GM23338 (cell line): ENCODE data around the gene RNF133. TPM values are rescaled to one million over a fixed set of nuclear protein-coding genes. Genes with fewer than 3 reads are reported as not detected.

Experiments used
- ATAC-seq: fragments of 200-7000 bp; cut with Tn5 transposase; 3 replicates; pipeline ENCODE4 v1.9.1; 2020
- DNase-seq: peaks from one replicate; pipeline ENCODE4 v3.0.0-alpha.2; 2015; ENCODE audit warnings: low spot score
- H2AFZ ChIP-seq: fragments of 200-600 bp; sonication (generic); 2 replicates; pipeline ENCODE4 v1.8.0; 2016; ENCODE audit warnings: antibody characterized with exemption, mild to moderate bottlenecking, moderate library complexity
- H3F3A ChIP-seq: fragments of 200-600 bp; sonication (generic); replicated peaks from 2 replicates; pipeline ENCODE4 v1.8.0; 2017; ENCODE audit warnings: antibody characterized with exemption, mixed run types, low read depth
- H3K27ac ChIP-seq: fragments of 200-600 bp; sonication (generic); 2 replicates; pipeline ENCODE4 v1.6.1; 2016; ENCODE audit warnings: low read depth
- H3K27me3 ChIP-seq: fragments of 200-600 bp; sonication (generic); 2 replicates; pipeline ENCODE4 v1.8.0; 2016; ENCODE audit warnings: mild to moderate bottlenecking, mixed run types, moderate library complexity; ENCODE audit not compliant: insufficient read depth
- H3K36me3 ChIP-seq: fragments of 200-600 bp; sonication (generic); 2 replicates; pipeline ENCODE4 v1.8.0; 2016; ENCODE audit warnings: mild to moderate bottlenecking; ENCODE audit not compliant: insufficient read depth
- H3K4me1 ChIP-seq: fragments of 200-600 bp; sonication (generic); 2 replicates; pipeline ENCODE4 v1.8.0; 2016; ENCODE audit warnings: mild to moderate bottlenecking, moderate library complexity; ENCODE audit not compliant: insufficient read depth
- H3K4me2 ChIP-seq: fragments of 200-600 bp; sonication (generic); 2 replicates; pipeline ENCODE4 v1.7.1; 2017; ENCODE audit warnings: mixed run types
- H3K4me3 ChIP-seq: fragments of 200-600 bp; sonication (generic); 2 replicates; pipeline ENCODE4 v1.6.1; 2016; ENCODE audit warnings: mixed run types
- H3K79me2 ChIP-seq: fragments of 200-600 bp; sonication (generic); replicated peaks from 2 replicates; pipeline ENCODE4 v1.8.0; 2017; ENCODE audit warnings: mild to moderate bottlenecking; ENCODE audit not compliant: insufficient read depth
- H3K9me2 ChIP-seq: fragments of 200-600 bp; sonication (generic); 2 replicates; pipeline ENCODE4 v1.8.0; 2017; ENCODE audit not compliant: insufficient read depth
- H4K20me1 ChIP-seq: fragments of 200-600 bp; sonication (generic); replicated peaks from 2 replicates; pipeline ENCODE4 v1.8.0; 2017; ENCODE audit warnings: mild to moderate bottlenecking; ENCODE audit not compliant: insufficient read depth
- H3K27ac Mint-ChIP-seq: 2 replicates; pipeline ENCODE4 v1.8.0; 2020; ENCODE audit warnings: inconsistent platforms, mild to moderate bottlenecking, moderate library complexity, mixed read lengths
- H3K27me3 Mint-ChIP-seq: 3 replicates; pipeline ENCODE4 v1.8.0; 2022; ENCODE audit warnings: low read depth, mild to moderate bottlenecking, moderate library complexity, mixed read lengths, inconsistent platforms; ENCODE audit not compliant: insufficient read depth, poor library complexity
- H3K36me3 Mint-ChIP-seq: 3 replicates; pipeline ENCODE4 v1.8.0; 2021; ENCODE audit warnings: low read depth, mild to moderate bottlenecking, inconsistent platforms, moderate library complexity, mixed read lengths
- H3K4me1 Mint-ChIP-seq: 3 replicates; pipeline ENCODE4 v1.8.0; 2020; ENCODE audit warnings: mild to moderate bottlenecking, inconsistent platforms, mixed read lengths
- H3K4me3 Mint-ChIP-seq: 3 replicates; pipeline ENCODE4 v1.8.0; 2021; ENCODE audit warnings: moderate library complexity, mild to moderate bottlenecking, inconsistent platforms, mixed read lengths
- H3K9me3 Mint-ChIP-seq: 3 replicates; pipeline ENCODE4 v1.8.0; 2020; ENCODE audit warnings: moderate library complexity, mild to moderate bottlenecking, inconsistent platforms, mixed read lengths
- CREB1 ChIP-seq: fragments of 250-450 bp; sonication (Bioruptor Pico); IDR thresholded peaks from 2 replicates; pipeline ENCODE4 v1.5.0; 2020; ENCODE audit warnings: low read depth, mild to moderate bottlenecking, moderate library complexity
- EZH2 ChIP-seq: fragments of 200-600 bp; sonication (generic); IDR thresholded peaks from one replicate; pipeline ENCODE4 v1.8.0; 2017; ENCODE audit warnings: antibody characterized with exemption, mild to moderate bottlenecking, low read depth; ENCODE audit not compliant: unreplicated experiment
- EZH2phosphoT487 ChIP-seq: fragments of 200-600 bp; sonication (generic); IDR thresholded peaks from one replicate; pipeline ENCODE4 v1.8.1; 2018; ENCODE audit warnings: antibody characterized with exemption; ENCODE audit not compliant: unreplicated experiment
- JUNB ChIP-seq: IDR thresholded peaks from one replicate; pipeline ENCODE4 v1.6.1; 2016; ENCODE audit warnings: antibody characterized with exemption; ENCODE audit not compliant: unreplicated experiment
- NANOG ChIP-seq: IDR thresholded peaks from 2 replicates; pipeline ENCODE4 v1.6.1; 2016; ENCODE audit warnings: antibody characterized with exemption, borderline replicate concordance
- ZNF114 ChIP-seq: fragments of 250-450 bp; sonication (Bioruptor Pico); IDR thresholded peaks from 2 replicates; pipeline ENCODE4 v1.5.0; 2020; ENCODE audit warnings: mild to moderate bottlenecking, moderate library complexity
- ZNF331 ChIP-seq: fragments of 250-450 bp; sonication (Bioruptor Pico); IDR thresholded peaks from 2 replicates; pipeline ENCODE4 v1.5.0; 2020; ENCODE audit warnings: low read depth, mild to moderate bottlenecking, moderate library complexity
- ZNF462 ChIP-seq: fragments of 250-450 bp; sonication (Bioruptor Pico); IDR thresholded peaks from 2 replicates; pipeline ENCODE4 v1.5.0; 2020; ENCODE audit warnings: mild to moderate bottlenecking, moderate library complexity
- polyA plus RNA-seq: library from polyadenylated mRNA; unstranded; fragments of >200 nt; fragmentation: Nextera tagmentation; extraction: Ambion mirVana; gene quantifications from 2 replicates; pipeline ENCODE4 v1.2.1, GENCODE V29; 2016
- total RNA-seq: library from RNA; depleted of rRNA; stranded (reverse); fragments of >200 nt; shearing (Covaris generic); gene quantifications from 2 replicates; pipeline ENCODE4 v1.2.3, GENCODE V29; 2014
- TF ChIP-seq, protein P1 (sequence below), 2 experiments: fragments of 200-600 bp in 1 of 2; sonication (generic) in 1 of 2; conservative IDR thresholded peaks; 2 replicates each; pipeline versions ENCODE4 v1.5.1 to v1.6.1; 2016 to 2017; ENCODE audit warnings: antibody characterized with exemption in 2 of 2, low read depth in 2 of 2, mild to moderate bottlenecking in 2 of 2, moderate library complexity in 1 of 2

The RNF133 gene
- total and polyA plus RNA-seq, 2 experiments from 2014 or later, result 2.0 TPM; not detected in 1

DNA sequence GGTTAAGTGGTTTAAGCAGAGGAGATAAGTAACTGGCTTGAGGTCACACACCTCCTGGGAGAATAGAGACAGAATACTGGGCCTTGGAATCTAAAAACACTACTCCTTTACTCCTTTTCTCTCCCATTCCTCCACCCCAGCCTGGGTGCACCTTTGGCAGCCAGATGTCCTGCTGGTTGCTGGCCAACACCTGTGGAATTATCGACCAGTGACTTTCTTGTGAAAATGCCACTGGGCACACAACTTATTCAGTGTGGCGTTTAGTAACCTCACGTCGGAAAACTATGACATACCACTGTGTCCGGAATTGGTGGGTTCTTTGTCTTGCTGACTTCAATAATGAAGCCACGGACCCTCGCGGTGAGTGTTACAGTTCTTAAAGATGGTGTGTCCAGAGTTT is 26.4 kb downstream of the RNF133 start:
- Histone ChIP-seq H3F3A (no peaks in the 10 kb centered on the region), H2AFZ (no peak overlapping the region), H3K27ac (no peak overlapping the region), H3K27me3 (no peaks in the 10 kb centered on the region), H3K79me2 (no peaks in the 10 kb centered on the region), H3K36me3 (no peaks in the 10 kb centered on the region), H3K4me2 (no peak overlapping the region), H3K4me3 (no peak overlapping the region), H3K9me2 (peaks cover 20% of the 10 kb centered on the region), H4K20me1 (no peaks in the 10 kb centered on the region), H3K4me1 (peaks cover 22% of the 10 kb centered on the region)
- Mint-ChIP-seq H3K4me1 (peaks cover 36% of the 10 kb centered on the region), H3K27me3 (peaks cover 3% of the 10 kb centered on the region), H3K4me3 (no peak overlapping the region), H3K27ac (no peak overlapping the region), H3K36me3 (peaks cover 33% of the 10 kb centered on the region), H3K9me3 (peaks cover 8% of the 10 kb centered on the region; the same call in 2 of the 3 replicates)
- DNase-seq (no peak), ATAC-seq (no peak)
- TF ChIP-seq, protein P1, sequence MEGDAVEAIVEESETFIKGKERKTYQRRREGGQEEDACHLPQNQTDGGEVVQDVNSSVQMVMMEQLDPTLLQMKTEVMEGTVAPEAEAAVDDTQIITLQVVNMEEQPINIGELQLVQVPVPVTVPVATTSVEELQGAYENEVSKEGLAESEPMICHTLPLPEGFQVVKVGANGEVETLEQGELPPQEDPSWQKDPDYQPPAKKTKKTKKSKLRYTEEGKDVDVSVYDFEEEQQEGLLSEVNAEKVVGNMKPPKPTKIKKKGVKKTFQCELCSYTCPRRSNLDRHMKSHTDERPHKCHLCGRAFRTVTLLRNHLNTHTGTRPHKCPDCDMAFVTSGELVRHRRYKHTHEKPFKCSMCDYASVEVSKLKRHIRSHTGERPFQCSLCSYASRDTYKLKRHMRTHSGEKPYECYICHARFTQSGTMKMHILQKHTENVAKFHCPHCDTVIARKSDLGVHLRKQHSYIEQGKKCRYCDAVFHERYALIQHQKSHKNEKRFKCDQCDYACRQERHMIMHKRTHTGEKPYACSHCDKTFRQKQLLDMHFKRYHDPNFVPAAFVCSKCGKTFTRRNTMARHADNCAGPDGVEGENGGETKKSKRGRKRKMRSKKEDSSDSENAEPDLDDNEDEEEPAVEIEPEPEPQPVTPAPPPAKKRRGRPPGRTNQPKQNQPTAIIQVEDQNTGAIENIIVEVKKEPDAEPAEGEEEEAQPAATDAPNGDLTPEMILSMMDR (conservative IDR thresholded peaks at IDR 0.05; ENCODE audit: low read depth in 2 of 2), result no peak
- TF ChIP-seq NANOG, result no peak

DNA sequence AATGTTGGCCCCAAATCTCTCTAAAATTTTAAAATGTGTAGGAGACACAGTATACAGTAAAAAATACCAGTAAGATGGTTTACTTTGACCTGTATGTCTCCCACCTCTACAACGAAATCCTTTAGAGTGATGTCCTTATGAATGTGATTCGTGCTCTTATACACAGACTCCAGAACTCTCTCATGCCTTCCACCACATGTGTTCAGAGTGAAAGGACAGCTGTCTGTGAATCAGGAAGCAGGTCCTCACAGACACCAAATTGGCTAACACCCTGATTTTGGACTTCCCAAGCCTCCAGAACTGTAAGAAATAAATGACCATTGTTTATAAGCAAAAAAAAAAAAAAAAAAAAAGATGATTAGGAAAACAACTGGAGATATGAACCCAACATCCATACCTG is 35.2 kb downstream of the RNF133 start:
- Mint-ChIP-seq H3K36me3 (peaks cover 4% of the 10 kb centered on the region; the same call in 2 of the 3 replicates), H3K9me3 (no peaks in the 10 kb centered on the region; the same call in 2 of the 3 replicates), H3K4me1 (peaks cover 9% of the 10 kb centered on the region; the same call in 2 of the 3 replicates), H3K27ac (no peak overlapping the region; the same call in 1 of the 2 replicates), H3K4me3 (no peak overlapping the region), H3K27me3 (no peaks in the 10 kb centered on the region)
- Histone ChIP-seq H4K20me1 (no peaks in the 10 kb centered on the region), H3K36me3 (no peaks in the 10 kb centered on the region), H3F3A (no peaks in the 10 kb centered on the region), H3K79me2 (peaks cover 4% of the 10 kb centered on the region; the same call in 1 of the 2 replicates), H3K9me2 (0 out of 2 replicates have a peak, but pooled peaks cover 5% of the 10 kb centered on the region), H3K27me3 (no peaks in the 10 kb centered on the region), H3K4me3 (no peak overlapping the region), H2AFZ (no peak overlapping the region), H3K27ac (no peak overlapping the region), H3K4me2 (no peak overlapping the region), H3K4me1 (peaks cover 5% of the 10 kb centered on the region; the same call in 1 of the 2 replicates)
- DNase-seq, result no peak
- no peak for TF ChIP-seq ZNF114 (CRISPR knock-in tag)
- TF ChIP-seq ZNF331 (CRISPR knock-in tag), result no peak
- ATAC-seq, result no peak

DNA sequence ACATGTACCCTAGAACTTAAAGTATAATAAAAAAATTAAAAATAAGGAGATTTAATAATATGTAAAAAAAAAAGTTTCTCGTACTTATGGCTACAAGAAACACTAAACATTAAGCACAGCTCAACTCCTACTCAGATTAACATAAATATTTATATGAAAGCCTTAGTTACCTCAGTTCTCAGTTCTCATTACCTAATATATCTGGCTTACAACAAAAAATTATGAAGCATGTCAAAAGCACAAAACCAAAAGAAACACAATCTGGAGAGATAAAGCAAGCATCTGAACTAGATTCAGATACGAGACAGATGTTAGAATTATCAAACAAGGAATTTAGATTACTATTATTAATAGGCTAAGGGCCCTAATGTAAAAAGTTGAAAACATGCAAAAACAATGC is 40.1 kb downstream of the RNF133 start:
- no peaks in the 10 kb centered on the region for H3K9me2 ChIP-seq
- no peak for DNase-seq
- H3K4me1 ChIP-seq, result no peaks in the 10 kb centered on the region
- Mint-ChIP-seq H3K4me3 (no peak overlapping the region), H3K27me3 (no peaks in the 10 kb centered on the region), H3K9me3 (peaks cover 8% of the 10 kb centered on the region; the same call in 2 of the 3 replicates), H3K4me1 (no peaks in the 10 kb centered on the region; the same call in 2 of the 3 replicates), H3K27ac (no peak overlapping the region), H3K36me3 (peaks cover 11% of the 10 kb centered on the region; the same call in 2 of the 3 replicates)
- H3K4me3 ChIP-seq, result no peak overlapping the region
- no peaks in the 10 kb centered on the region for H3K36me3 ChIP-seq
- no peak overlapping the region for H3K4me2 ChIP-seq
- H3K27ac ChIP-seq, result no peak overlapping the region
- H2AFZ ChIP-seq, result no peak overlapping the region
- H3K79me2 ChIP-seq, result no peaks in the 10 kb centered on the region
- no peaks in the 10 kb centered on the region for H3K27me3 ChIP-seq
- H3F3A ChIP-seq, result no peaks in the 10 kb centered on the region
- no peaks in the 10 kb centered on the region for H4K20me1 ChIP-seq
- ATAC-seq, result no peak
- TF ChIP-seq EZH2phosphoT487 (no peak), CREB1 (CRISPR knock-in tag) (no peak), NANOG (no peak), JUNB (no peak), ZNF462 (CRISPR knock-in tag) (no peak), EZH2 (no peak)
